GM19240 (cell line): Measurements from ENCODE around the gene PIBF1.
"Not testable (repeated sequence)": the region's sequence is repeated elsewhere in the genome, so short reads cannot be mapped to it uniquely, and the experiment has no call there.

Experiments
- DNase-seq: peaks from one replicate; pipeline ENCODE4 v3.0.0; 2011; ENCODE audit warnings: low spot score; ENCODE audit not compliant: insufficient read length

Gene PIBF1

GRCh38 chr13:72896869-72897268 is 114.9 kb downstream of the PIBF1 start:
- DNase-seq, result no peak

- DNase-seq, result not testable (repeated sequence)
Observed at GRCh38 chr13:72901546-72901945, 119.6 kb downstream of the PIBF1 start.

- no peak for DNase-seq
Observed at GRCh38 chr13:72908416-72908815, 126.5 kb downstream of the PIBF1 start.

- no peak for DNase-seq
Observed at GRCh38 chr13:72911981-72912380, 130.0 kb downstream of the PIBF1 start.

- no peak for DNase-seq
Observed at GRCh38 chr13:72920097-72920496, 138.2 kb downstream of the PIBF1 start.

- DNase-seq, result no peak
Observed at GRCh38 chr13:72931311-72931710, 149.4 kb downstream of the PIBF1 start.

GRCh38 chr13:72932250-72932649 is 150.3 kb downstream of the PIBF1 start:
- no peak for DNase-seq

- DNase-seq, result not testable (repeated sequence)
Observed at GRCh38 chr13:72946267-72946666, 164.3 kb downstream of the PIBF1 start.

GRCh38 chr13:72952529-72953141 is 170.7 kb downstream of the PIBF1 start:
- no peak for DNase-seq

GRCh38 chr13:72953391-72953965 is 171.5 kb downstream of the PIBF1 start:
- DNase-seq, result no peak

GRCh38 chr13:72959643-72960042 is 177.7 kb downstream of the PIBF1 start:
- DNase-seq, result no peak

GRCh38 chr13:72960114-72960513 is 178.2 kb downstream of the PIBF1 start:
- no peak for DNase-seq

- no peak for DNase-seq
Observed at GRCh38 chr13:72960541-72960940, 178.6 kb downstream of the PIBF1 start.

GRCh38 chr13:72963762-72964161 is 181.8 kb downstream of the PIBF1 start:
- DNase-seq, result no peak

- DNase-seq, result no peak
Observed at GRCh38 chr13:72970301-72970880, 188.5 kb downstream of the PIBF1 start.

- no peak for DNase-seq
Observed at GRCh38 chr13:72970956-72971355, 189.0 kb downstream of the PIBF1 start.

GRCh38 chr13:72973234-72973633 is 191.3 kb downstream of the PIBF1 start:
- no peak for DNase-seq

GRCh38 chr13:72983085-72983768 is 201.3 kb downstream of the PIBF1 start:
- no peak for DNase-seq

- DNase-seq, result no peak
Observed at GRCh38 chr13:72985610-72986009, 203.7 kb downstream of the PIBF1 start.

GRCh38 chr13:72986197-72986596 is 204.3 kb downstream of the PIBF1 start:
- DNase-seq, result no peak

- no peak for DNase-seq
Observed at GRCh38 chr13:72990953-72991352, 209.0 kb downstream of the PIBF1 start.

- no peak for DNase-seq
Observed at GRCh38 chr13:72998012-72998411, 216.1 kb downstream of the PIBF1 start.
